ENCODE data around the gene ZFC3H1.

Gene ZFC3H1

DNA sequence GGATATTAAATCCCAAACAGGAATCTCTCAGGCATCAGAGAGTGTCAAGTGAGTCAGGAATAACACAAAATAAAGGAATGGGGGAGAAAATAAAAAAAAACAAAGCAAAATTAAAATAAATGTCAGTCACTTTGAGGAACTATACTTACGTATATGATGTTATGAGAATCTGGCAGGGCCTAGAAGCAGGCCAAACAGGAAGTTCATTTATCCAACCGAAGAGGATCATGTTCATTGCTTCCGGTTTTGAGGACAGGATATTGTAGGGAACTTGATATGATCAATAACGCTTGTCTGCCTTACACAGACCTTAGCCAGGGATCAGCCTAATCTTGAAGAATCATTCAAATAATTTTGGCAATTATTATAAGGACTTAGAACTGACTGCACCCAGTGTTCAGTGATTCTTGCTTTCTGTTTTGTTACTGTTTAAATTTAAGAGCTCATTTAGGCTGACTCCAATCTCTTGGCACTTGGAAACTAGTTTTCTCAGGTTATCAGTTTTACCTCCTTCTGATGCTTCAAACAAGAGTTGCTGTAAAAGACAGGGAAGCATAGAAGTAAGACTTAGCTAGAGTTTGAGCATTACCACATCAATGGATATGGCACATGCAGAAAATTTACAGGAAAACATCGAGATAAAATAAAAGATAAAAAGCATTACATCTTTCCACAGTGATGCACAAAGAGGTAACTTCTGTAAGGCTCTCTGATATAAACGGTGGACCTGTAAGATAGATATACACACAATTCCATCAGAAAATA is 53.4 kb downstream of the ZFC3H1 start:
- DNase-seq (ENCODE audit: low read depth, low spot score): no peak
- no peak overlapping the region for H3K27ac ChIP-seq
- H3K4me3 ChIP-seq: no peak overlapping the region
- H3K9ac ChIP-seq (ENCODE audit: insufficient read length): no peak overlapping the region
- no peak for TF ChIP-seq POLR2AphosphoS5 (IDR thresholded peaks at IDR 0.05; ENCODE audit: borderline replicate concordance, low read depth, low read length)
- TF ChIP-seq FOXP2 (optimal IDR thresholded peaks at IDR 0.05; ENCODE audit: control extremely low read depth, extremely low read length, insufficient read depth): no peak
- no peak for TF ChIP-seq EZH2 (IDR thresholded peaks at IDR 0.05)
- H3K36me3 ChIP-seq (ENCODE audit: insufficient read depth, low read length): peaks cover 85% of the 10 kb centered on the region
- H3K9me3 ChIP-seq (ENCODE audit: low read depth, low read length): no peaks in the 10 kb centered on the region

DNA sequence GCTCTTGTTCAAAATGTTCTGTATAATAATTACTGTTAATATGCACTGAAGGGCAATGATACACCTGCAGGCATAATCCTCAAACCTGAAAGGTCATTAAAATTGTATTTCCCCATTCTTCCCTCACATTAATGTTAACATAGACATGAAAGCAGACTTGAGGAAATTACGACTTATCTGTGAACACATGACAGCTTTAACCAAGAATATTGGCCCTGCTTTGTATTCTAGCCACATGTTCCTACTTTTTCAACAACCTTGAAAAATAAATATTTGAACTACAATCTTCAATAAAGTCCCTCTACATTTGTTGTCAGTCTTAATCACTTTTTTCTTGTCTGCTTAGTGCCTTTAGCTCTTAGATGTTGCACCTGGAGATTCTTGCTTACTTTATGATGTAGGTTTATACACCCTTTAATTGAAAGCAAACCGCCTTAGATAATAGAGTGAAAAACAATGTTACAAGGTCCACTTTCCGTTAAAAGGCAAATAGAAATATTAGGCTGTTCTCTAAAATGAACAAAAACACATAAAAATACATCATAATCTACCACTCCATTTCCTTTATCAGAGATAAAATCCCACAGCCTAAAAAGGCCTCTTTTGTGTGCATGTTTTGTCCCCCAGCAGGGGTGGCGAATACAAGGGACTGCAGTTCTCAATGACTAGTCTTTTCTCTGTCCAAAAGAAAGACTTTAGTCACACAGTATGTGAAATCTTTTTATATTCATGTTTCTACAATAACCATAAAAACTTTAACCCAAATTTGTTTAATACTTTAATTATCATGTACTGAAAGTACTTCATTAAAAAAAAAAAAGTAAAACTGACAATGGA is 55.9 kb downstream of the ZFC3H1 start:
- Histone ChIP-seq H3K36me3 (ENCODE audit: insufficient read depth, low read length) (peaks cover 63% of the 10 kb centered on the region), H3K9me3 (ENCODE audit: low read depth, low read length) (no peaks in the 10 kb centered on the region), H3K4me3 (no peak overlapping the region), H3K27ac (no peak overlapping the region), H3K9ac (ENCODE audit: insufficient read length) (no peak overlapping the region)
- TF ChIP-seq EZH2 (IDR thresholded peaks at IDR 0.05) (no peak), POLR2AphosphoS5 (IDR thresholded peaks at IDR 0.05; ENCODE audit: borderline replicate concordance, low read depth, low read length) (no peak), FOXP2 (optimal IDR thresholded peaks at IDR 0.05; ENCODE audit: control extremely low read depth, extremely low read length, insufficient read depth) (no peak)
- DNase-seq (ENCODE audit: low read depth, low spot score): no peak

DNA sequence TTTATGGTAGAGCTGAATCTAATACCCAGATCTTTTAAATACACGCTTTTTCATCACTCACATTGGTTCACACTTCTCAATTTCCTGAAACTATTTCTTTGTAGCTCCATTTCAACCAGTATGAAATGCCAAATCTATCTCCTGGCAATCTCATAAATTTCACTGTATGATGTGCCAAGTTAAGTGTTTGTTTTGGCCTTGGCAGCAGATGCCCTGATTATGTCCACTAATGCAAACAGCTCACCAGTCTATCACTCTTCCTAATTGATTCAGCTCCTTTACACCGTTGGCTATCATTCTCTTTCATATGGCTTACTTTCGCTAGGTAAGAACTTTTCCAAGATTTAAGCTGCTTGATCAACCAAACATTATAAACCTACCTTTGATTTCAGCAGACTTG is 58.6 kb downstream of the ZFC3H1 start:
- H3K9ac ChIP-seq (ENCODE audit: insufficient read length): no peak overlapping the region
- DNase-seq (ENCODE audit: low read depth, low spot score): no peak
- TF ChIP-seq FOXP2 (optimal IDR thresholded peaks at IDR 0.05; ENCODE audit: control extremely low read depth, extremely low read length, insufficient read depth) (no peak), EZH2 (IDR thresholded peaks at IDR 0.05) (no peak), POLR2AphosphoS5 (IDR thresholded peaks at IDR 0.05; ENCODE audit: borderline replicate concordance, low read depth, low read length) (no peak)
- H3K4me3 ChIP-seq: no peak overlapping the region
- no peak overlapping the region for H3K27ac ChIP-seq
- no peaks in the 10 kb centered on the region for H3K9me3 ChIP-seq (ENCODE audit: low read depth, low read length)
- H3K36me3 ChIP-seq (ENCODE audit: insufficient read depth, low read length): peaks cover 39% of the 10 kb centered on the region

DNA sequence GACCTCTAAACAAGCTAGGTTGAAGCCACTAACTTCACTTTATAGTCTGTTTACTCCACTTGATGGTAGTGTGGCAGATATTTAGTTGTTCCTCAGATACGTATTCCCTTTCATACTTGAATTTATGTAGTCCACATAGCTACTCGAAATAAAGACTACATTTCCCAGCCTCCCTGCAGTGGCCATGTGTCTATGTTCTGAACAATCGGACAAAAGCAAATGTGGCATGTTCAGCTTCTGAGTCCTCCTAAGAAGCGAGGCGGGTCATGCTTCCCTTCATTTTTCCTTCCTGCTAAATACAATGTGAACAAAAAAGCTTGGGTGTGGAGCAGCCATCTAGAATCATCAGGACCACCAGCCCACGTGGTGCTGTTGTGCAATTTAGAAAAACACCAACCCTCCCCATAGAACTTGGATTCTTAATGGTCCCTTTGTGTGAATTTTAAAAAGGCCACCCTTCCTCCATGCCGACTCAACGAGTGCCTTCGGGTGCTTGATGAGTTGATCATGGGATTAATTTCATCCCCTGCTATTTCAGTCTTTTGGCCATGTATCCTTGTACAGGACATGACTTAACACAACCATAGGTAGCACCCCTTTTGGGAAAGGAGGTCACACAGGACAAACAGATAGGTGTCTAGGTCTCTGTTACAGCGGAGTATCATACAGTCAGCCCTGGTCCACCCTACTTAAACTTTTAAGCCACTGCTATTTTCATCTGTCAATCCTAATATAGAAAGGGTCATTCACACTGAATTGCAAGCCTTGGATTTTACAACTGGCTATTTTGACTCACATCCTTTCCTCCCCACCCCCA is 60.7 kb downstream of the ZFC3H1 start:
- TF ChIP-seq EZH2 (IDR thresholded peaks at IDR 0.05): no peak
- no peak for TF ChIP-seq FOXP2 (optimal IDR thresholded peaks at IDR 0.05; ENCODE audit: control extremely low read depth, extremely low read length, insufficient read depth)
- no peak for TF ChIP-seq POLR2AphosphoS5 (IDR thresholded peaks at IDR 0.05; ENCODE audit: borderline replicate concordance, low read depth, low read length)
- peaks cover 20% of the 10 kb centered on the region for H3K36me3 ChIP-seq (ENCODE audit: insufficient read depth, low read length)
- H3K9me3 ChIP-seq (ENCODE audit: low read depth, low read length): no peaks in the 10 kb centered on the region
- no peak overlapping the region for H3K27ac ChIP-seq
- no peak for DNase-seq (ENCODE audit: low read depth, low spot score)
- H3K9ac ChIP-seq (ENCODE audit: insufficient read length): no peak overlapping the region
- no peak overlapping the region for H3K4me3 ChIP-seq

DNA sequence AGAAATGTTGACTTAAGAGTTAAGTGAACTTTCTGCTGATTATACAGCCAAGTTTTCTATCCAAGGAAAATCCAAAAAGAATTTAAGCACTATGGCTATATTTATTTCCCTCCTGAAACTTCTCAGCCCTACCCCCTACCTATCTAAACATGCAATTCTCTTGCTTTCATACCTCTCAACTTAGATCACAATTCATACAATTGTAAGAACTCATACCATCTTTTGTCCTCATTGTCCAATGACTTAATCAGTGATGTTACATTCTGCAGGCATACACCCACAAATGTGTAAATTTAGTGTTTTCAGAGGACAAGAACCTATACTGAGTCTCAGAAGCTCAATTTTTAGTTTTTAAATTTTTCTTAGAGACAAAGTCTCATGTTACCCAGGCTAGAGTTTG is 62.1 kb downstream of the ZFC3H1 start:
- no peak overlapping the region for H3K9ac ChIP-seq (ENCODE audit: insufficient read length)
- H3K9me3 ChIP-seq (ENCODE audit: low read depth, low read length): no peaks in the 10 kb centered on the region
- H3K27ac ChIP-seq: no peak overlapping the region
- TF ChIP-seq EZH2 (IDR thresholded peaks at IDR 0.05): no peak
- no peak for TF ChIP-seq FOXP2 (optimal IDR thresholded peaks at IDR 0.05; ENCODE audit: control extremely low read depth, extremely low read length, insufficient read depth)
- TF ChIP-seq POLR2AphosphoS5 (IDR thresholded peaks at IDR 0.05; ENCODE audit: borderline replicate concordance, low read depth, low read length): no peak
- H3K36me3 ChIP-seq (ENCODE audit: insufficient read depth, low read length): peaks cover 7% of the 10 kb centered on the region
- no peak overlapping the region for H3K4me3 ChIP-seq
- DNase-seq (ENCODE audit: low read depth, low spot score): no peak

DNA sequence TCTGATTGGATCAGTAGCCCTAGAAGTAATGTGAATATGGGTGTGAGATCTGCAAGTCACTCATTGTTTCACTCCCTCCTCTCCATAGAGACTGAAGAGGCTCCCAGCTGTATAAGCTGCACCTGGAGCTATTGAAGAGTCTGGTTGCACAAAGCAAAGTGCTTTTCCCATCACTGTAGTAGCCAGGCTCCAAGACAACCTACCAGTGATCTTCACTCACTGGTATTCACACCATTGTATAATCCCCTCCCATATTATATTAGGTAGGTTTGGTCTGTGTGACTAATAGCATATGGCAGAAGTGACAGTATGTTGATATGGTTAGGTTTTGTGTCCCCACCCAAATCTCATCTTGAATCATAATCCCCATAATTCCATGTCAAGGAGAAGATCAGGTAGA is 64.4 kb downstream of the ZFC3H1 start:
- Histone ChIP-seq H3K36me3 (ENCODE audit: insufficient read depth, low read length) (no peaks in the 10 kb centered on the region), H3K9me3 (ENCODE audit: low read depth, low read length) (no peaks in the 10 kb centered on the region), H3K9ac (ENCODE audit: insufficient read length) (no peak overlapping the region), H3K27ac (no peak overlapping the region), H3K4me3 (no peak overlapping the region)
- DNase-seq (ENCODE audit: low read depth, low spot score): no peak
- TF ChIP-seq POLR2AphosphoS5 (IDR thresholded peaks at IDR 0.05; ENCODE audit: borderline replicate concordance, low read depth, low read length): no peak

DNA sequence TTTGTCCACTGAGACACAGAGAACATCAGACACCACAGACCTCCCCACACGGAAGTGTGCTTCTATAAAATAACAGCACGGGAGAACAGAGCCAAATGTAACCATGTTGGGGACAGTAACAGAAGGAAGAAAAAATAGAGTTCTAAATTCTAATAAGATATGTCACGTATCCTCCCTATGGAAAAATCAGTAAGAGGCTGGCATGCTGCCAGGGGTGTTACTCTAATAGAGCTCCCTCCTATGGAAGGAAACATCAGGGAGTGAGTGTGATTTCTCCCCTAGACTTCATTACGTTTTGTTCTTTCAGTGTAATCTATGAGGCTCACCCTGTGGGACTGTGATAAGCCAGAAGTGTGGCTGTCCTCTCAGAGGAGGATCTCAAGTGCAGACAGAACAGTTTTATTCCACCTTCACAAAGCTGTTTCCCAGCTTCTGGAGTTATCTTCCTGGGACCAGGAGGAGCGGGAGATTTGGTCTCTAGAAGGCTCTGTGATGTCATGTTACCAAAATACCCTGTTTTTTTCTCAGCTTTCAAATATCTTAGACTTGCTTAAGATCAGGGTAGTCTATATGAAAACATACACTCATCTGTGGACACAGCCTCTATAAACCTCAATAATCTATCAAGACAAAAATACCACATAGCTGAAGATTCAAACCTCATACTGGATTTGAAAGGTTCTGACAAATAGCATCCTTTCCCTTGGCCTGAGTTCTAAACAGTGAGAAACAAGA is 69.3 kb downstream of the ZFC3H1 start:
- no peaks in the 10 kb centered on the region for H3K36me3 ChIP-seq (ENCODE audit: insufficient read depth, low read length)
- no peak for DNase-seq (ENCODE audit: low read depth, low spot score)
- no peak for TF ChIP-seq EZH2 (IDR thresholded peaks at IDR 0.05)
- no peak for TF ChIP-seq POLR2AphosphoS5 (IDR thresholded peaks at IDR 0.05; ENCODE audit: borderline replicate concordance, low read depth, low read length)
- TF ChIP-seq FOXP2 (optimal IDR thresholded peaks at IDR 0.05; ENCODE audit: control extremely low read depth, extremely low read length, insufficient read depth): no peak
- H3K4me3 ChIP-seq: no peak overlapping the region
- H3K9me3 ChIP-seq (ENCODE audit: low read depth, low read length): no peaks in the 10 kb centered on the region
- no peak overlapping the region for H3K9ac ChIP-seq (ENCODE audit: insufficient read length)
- no peak overlapping the region for H3K27ac ChIP-seq
